AG09309 (cell line): ENCODE data around the gene RBM22.

ENCODE experiments used
- DNase-seq: peaks from one replicate; pipeline ENCODE4 v3.0.0-alpha.2; 2010; ENCODE audit warnings: low read depth
- H3K4me3 ChIP-seq: 2 replicates; pipeline ENCODE4 v1.5.1; 2011; ENCODE audit warnings: mild to moderate bottlenecking, low read depth, low read length, moderate library complexity; ENCODE audit not compliant: control insufficient read depth
- TF ChIP-seq, protein P1 (sequence below): IDR thresholded peaks from 2 replicates; pipeline ENCODE4 v1.5.1; 2011; ENCODE audit warnings: mild to moderate bottlenecking, low read depth, low read length, inconsistent platforms; ENCODE audit not compliant: insufficient read depth, control insufficient read depth; ENCODE audit errors: missing control alignments

Gene RBM22

DNA sequence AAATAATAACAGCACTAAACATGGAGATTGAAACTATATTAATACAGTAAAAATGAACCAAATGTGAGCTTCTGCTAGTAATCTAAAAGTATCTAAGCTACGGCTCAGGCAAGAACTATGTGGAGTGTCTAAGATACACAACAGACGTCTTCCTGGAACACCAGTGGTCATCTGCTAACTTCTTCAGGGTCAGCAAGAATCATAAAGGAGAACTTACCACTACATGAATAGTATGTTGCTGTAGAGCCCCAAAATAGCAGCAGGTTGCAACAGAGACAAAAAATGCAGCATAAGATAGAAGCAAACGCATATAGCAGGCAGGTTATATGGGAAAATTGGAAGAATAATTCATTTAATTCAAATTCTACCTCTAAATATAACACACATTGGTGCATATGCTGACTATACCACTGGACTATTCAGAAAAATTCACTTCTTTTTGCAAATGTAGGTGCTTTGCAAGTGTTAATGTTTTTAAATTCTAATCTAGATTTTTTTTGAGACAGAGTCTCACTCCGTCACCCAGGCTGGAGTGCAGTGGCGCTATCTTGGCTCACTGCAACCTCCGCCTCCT lies 30.9 kb upstream of the RBM22 start:
- H3K4me3 ChIP-seq = no peak overlapping the region
- TF ChIP-seq, protein P1, sequence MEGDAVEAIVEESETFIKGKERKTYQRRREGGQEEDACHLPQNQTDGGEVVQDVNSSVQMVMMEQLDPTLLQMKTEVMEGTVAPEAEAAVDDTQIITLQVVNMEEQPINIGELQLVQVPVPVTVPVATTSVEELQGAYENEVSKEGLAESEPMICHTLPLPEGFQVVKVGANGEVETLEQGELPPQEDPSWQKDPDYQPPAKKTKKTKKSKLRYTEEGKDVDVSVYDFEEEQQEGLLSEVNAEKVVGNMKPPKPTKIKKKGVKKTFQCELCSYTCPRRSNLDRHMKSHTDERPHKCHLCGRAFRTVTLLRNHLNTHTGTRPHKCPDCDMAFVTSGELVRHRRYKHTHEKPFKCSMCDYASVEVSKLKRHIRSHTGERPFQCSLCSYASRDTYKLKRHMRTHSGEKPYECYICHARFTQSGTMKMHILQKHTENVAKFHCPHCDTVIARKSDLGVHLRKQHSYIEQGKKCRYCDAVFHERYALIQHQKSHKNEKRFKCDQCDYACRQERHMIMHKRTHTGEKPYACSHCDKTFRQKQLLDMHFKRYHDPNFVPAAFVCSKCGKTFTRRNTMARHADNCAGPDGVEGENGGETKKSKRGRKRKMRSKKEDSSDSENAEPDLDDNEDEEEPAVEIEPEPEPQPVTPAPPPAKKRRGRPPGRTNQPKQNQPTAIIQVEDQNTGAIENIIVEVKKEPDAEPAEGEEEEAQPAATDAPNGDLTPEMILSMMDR = no peak
- DNase-seq = no peak

DNA sequence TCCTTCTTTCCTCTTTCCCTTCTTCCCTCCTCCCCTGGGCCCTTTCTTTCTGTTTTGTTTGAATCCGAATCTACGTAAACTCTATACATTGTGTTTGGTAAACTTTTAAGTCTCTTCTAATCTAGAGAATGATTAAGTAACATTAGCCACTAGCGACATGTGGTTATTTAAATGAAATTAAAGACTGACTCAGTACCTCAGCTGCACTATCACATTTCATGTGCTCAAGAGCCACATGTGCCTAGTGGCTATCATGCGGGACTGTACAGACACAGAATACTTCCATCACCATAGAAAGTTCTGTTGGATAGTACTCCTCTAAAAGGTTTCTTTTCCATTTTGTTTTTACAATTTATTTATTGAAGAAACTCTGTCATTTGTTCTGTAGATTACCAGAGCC lies 29.0 kb upstream of the RBM22 start:
- no peak for DNase-seq
- H3K4me3 ChIP-seq = no peak overlapping the region
- TF ChIP-seq, protein P1 = no peak

DNA sequence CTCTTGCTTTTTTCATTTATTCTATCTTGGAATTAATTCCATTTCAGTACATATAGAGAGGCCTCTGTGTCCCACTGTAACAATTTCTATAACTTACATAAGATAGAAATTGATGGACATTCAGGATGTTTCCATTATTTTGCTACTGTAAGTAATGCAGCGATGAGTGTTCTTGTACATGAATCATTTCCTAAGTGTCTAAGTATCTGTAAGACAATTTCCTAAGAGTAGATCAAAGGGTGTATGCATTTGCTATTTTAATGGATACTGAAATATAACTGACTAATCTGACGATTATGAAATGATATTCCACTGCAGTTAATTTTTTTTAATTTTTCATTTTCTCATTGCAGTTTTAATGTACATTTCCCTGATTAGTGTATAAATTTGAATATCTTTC lies 23.0 kb upstream of the RBM22 start:
- no peak for DNase-seq
- no peak overlapping the region for H3K4me3 ChIP-seq
- TF ChIP-seq, protein P1 = no peak

DNA sequence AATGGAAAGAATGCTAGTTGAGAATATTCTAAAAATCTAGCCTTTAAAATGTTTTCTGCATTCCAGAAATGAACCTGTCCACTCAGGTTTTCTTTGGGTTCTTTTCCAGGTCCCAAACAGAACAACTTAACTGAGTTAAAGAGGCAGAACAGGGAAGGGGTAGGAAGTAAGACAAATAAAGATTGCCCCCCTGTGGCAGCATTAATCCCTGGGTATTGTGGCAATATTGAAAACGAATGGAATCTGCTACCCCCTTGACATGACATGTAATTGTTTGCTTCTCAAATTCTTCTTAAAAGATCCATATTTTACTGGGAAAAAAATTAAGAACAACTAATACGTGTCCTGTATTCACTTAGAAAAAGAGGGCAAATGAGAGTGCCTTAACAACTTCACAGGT lies 9.3 kb upstream of the RBM22 start:
- no peak overlapping the region for H3K4me3 ChIP-seq
- no peak for DNase-seq
- TF ChIP-seq, protein P1 = peak; percentile 16

DNA sequence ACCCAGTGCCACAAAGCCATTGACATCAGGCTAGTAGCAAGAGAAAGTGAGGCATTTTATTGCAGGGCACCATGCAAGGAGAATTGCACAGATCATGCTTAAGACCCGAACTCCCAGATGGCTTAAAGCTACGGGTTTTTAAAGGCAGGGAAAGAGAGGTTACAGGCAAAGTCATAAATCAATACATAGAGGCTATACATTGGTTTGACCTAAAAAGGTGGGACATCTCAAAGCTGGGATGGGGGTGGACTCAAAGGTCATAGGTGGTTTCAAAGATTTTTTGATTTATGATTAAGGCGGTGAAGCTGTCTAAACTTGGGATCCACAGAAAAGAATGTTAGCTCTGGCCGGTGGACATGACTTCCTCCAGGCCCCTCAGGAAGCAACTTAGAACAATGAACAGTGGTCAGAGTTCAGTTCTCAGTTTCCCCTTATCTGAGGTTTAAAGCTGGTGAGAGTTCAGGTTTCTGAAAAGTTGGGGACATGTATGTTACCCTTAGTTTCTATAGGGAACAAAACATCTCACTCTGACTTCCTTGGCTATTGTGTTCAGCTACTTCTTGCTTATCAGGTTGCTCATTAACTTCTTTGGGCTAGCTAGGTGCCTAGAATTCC lies 6.0 kb upstream of the RBM22 start:
- TF ChIP-seq, protein P1 = no peak
- DNase-seq = no peak
- no peak overlapping the region for H3K4me3 ChIP-seq

GRCh38 chr5:150703762-150704161 lies 2.9 kb upstream of the RBM22 start:
- H3K4me3 ChIP-seq = no peak overlapping the region
- no peak for DNase-seq
- TF ChIP-seq, protein P1 = no peak

DNA sequence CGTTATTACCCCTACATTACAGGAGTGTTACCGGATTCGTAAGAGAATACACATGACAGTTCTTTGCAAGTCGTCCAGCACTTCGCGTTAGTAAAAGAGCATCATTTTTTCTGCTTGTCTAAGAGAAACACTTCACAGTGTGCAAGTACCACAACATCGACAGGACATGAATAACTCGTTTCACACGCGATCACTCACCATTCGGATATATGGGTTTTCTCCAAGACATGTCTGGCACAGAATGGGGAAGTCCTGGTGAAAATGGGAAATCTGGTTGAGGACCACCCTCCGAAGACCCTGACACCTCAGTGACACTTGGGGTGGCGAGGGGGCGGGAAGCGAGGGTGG lies 642 bp downstream of the RBM22 start:
- TF ChIP-seq, protein P1 = no peak
- peak overlapping the region; percentile 96 for H3K4me3 ChIP-seq
- DNase-seq = no peak
